MV-4-11 (cell line): ENCODE results near the gene SETDB1.
A peak's percentile ranks its signal among the peaks of the same experiment; 100 is the strongest.

Experiments
- DNase-seq: peaks from one replicate; lab custom pipeline; 2025; lab: John Stamatoyannopoulos, UW

SETDB1 gene

GRCh38 chr1:150974580-150975478 lies 48.7 kb downstream of the SETDB1 start, which contains the start of gene CERS2:
TSS of gene CERS2 (minus strand) at chr1:150974835. CDS start at chr1:150969090, 5,745 bp downstream.
- DNase-seq: peak; percentile 36

DNA sequence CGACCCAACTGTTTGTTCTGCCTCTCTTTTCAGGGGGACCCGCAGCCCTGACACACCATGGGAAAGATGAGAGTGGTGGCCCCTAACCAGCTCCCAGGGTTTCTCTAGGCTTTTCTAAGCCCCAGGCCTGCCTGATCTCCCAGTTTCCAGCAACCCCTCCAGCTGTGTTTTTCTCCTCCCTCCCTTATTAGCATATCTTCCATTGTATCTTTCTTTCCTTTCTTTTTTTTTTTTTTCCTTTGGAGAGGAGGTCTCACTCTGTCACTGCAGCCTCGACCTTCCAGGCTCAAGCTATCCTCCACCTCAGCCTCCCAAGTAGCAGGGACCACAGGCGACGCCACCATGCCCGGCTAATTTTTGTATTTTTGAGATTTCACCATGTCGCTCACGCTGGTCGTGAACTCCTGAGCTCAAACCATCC lies 50.2 kb downstream of the SETDB1 start:
- DNase-seq: no peak

- peak; percentile 84 for DNase-seq
These were observed 50.9 kb downstream of the SETDB1 start for GRCh38 chr1:150976879-150977694.

GRCh38 chr1:150979092-150980056 lies 53.2 kb downstream of the SETDB1 start:
- peak; percentile 80 for DNase-seq

GRCh38 chr1:150981177-150981804 lies 55.1 kb downstream of the SETDB1 start:
- no peak for DNase-seq

- no peak for DNase-seq
These were observed 55.9 kb downstream of the SETDB1 start, which contains the start of gene ANXA9 for GRCh38 chr1:150981805-150982712. TSS of gene ANXA9 (plus strand) at chr1:150982292. CDS start at chr1:150983106, 814 bp downstream.

GRCh38 chr1:150985179-150985825 lies 59.1 kb downstream of the SETDB1 start:
- no peak for DNase-seq

- no peak for DNase-seq
These were observed 61.8 kb downstream of the SETDB1 start for GRCh38 chr1:150987924-150988323.

GRCh38 chr1:150992626-150993025 lies 66.5 kb downstream of the SETDB1 start:
- no peak for DNase-seq

DNA sequence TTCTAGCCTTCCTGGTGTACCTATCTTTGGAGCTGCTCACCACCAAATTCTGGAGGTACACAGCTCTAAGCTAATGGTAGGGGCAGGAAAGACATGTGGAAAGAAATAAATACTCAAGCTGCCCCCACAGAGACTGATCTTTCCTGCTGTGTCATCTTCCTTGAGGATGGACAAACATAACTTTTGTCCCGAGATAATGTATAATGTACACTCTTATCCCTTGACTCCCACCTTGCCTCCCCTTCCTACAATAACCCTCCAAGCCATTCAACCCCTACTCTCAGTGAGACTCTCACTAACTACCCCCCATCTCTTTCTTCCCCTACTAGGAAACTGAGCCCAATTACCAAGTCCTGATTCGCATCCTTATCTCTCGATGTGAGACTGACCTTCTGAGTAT lies 68.1 kb downstream of the SETDB1 start:
- DNase-seq: no peak

DNA sequence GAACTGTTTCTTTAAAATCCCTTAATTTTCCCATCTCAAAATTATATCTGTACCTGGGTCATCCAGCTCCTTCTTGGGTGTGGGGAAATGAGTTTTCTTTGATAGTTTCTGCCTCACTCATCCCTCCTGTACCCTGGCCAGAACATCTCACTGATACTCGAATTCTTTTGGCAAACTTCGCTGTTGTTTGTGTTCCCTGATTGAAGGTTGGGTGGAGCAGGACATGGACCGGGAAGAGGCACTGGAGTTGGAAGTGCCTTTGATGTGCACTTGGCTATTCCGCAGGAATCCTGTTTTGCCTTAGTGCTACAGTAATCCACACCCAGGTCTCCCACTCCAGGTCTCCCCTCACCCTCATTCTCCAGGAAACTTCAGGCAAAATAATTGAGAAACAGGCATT lies 69.3 kb downstream of the SETDB1 start:
- DNase-seq: no peak

GRCh38 chr1:150995896-150996295 lies 69.7 kb downstream of the SETDB1 start:
- DNase-seq: peak; percentile 20

- no peak for DNase-seq
These were observed 71.1 kb downstream of the SETDB1 start for GRCh38 chr1:150997126-150997872.

DNA sequence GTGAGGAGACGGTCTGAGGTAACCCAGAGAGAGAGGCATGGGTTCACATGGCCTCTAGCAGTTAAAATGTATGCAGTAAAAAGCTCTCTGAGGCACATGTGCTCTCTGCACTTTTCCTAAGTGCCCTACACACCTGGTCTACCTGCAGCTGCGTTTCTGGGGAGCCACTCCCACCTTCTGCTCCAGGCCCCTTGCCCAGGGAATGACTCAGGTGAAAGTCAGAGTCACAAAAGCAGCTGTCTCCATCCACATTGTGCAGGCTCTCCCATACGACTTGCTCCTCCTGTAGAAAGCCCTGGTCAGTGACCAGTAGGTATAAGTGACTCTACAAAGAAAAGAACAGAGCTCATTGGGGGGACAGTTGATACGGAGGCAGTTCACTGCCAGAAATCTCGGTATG lies 71.8 kb downstream of the SETDB1 start:
- no peak for DNase-seq

GRCh38 chr1:150999051-150999674 lies 73.0 kb downstream of the SETDB1 start:
- DNase-seq: peak; percentile 78

DNA sequence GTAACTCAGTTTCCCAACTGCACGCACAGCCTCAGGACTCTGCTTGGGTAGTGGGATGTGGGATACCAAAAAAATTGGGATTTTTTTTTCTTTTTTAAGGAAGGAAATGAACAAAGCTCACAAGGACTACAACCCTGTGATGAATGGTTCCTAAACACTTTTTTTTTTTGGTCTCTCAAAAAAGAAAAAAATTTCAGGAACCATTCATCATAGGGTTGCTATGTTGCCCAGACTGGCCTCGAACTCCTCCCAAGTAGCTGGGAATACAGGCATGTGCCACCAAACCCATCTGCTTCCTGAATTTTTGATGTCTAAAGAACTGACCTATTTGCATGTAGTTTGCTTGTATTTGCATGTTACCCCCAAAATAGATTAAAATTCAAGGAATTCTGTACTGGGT lies 73.8 kb downstream of the SETDB1 start:
- no peak for DNase-seq

DNA sequence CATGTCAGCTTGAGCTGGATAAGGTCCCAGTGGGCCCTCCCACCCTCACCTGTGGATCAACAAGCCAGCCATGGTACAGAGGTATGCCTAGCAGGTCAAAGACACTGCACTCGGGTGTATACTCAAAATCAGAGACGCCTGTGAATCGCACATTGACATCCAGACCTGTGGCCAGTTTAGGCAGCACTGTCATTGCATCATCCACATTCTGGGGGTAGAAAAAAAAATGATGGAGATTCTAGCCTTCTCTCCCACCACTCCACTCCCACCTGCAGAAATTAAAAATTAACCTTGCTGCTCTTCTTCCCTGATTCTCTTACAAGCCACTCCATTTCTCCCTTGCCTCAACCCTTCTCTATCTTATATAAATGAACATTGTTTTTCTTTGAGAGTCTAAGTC lies 74.2 kb downstream of the SETDB1 start:
- peak; percentile 1 for DNase-seq

- DNase-seq: peak; percentile 45
These were observed 75.4 kb downstream of the SETDB1 start for GRCh38 chr1:151001602-151002001.
